Measurements from ENCODE around the gene IL3RA.
"Not testable (repeated sequence)": the region's sequence is repeated elsewhere in the genome, so short reads cannot be mapped to it uniquely, and the experiment has no call there.

Gene IL3RA

DNA sequence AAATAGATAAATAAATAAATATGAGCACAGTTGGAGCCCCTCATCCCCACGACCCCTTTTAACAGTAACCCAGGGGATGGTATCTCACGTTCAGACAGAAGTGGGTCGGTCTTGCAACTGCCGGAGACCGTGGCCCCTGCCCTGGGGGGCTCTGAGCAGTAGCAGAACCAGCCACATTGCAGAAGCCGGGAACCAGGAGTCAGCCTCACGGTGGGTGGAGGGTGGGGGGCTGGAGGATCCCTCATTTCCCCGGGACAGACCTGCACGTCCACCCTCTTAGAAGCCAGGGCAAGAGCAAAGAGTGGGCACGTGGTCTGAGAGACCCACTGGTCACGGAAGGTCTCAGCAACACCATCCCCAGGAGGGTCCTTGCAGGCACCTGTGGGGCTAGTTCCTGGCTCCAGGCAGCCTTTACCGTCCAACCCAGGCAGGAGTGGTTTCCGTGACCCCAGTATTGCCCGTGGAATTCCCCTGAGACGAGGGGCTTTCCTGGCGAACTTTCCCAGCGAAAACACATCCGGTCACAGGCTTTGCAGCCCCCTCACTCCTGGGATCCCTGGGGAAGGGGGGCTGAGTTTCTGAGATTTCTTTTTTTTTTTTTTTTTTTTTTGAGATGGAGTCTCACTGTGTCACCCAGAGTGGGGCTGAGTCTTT, 8.8 kb upstream of the IL3RA start:
- no peak overlapping the region; the same call in 1 of the 2 replicates for H3K4me3 ChIP-seq (ENCODE audit: low read length)
- H3K27me3 ChIP-seq (ENCODE audit: control insufficient read depth, insufficient read depth, low read length) = no peaks in the 10 kb centered on the region
- H3K36me3 ChIP-seq (ENCODE audit: control insufficient read depth, insufficient read depth, low read length) = no peaks in the 10 kb centered on the region
- H3K9me3 ChIP-seq (ENCODE audit: control insufficient read depth, insufficient read depth, low read length) = no peaks in the 10 kb centered on the region
- H3K27ac ChIP-seq (ENCODE audit: low read length) = no peak overlapping the region
- no peak for DNase-seq (ENCODE audit: low read depth, low spot score)
- no CpG with 5 or more reads among the region's 18 CpGs for WGBS (ENCODE audit: insufficient coverage, insufficient read length)
- no peaks in the 10 kb centered on the region for H3K4me1 ChIP-seq (ENCODE audit: control insufficient read depth, insufficient read depth, low read length)

DNA sequence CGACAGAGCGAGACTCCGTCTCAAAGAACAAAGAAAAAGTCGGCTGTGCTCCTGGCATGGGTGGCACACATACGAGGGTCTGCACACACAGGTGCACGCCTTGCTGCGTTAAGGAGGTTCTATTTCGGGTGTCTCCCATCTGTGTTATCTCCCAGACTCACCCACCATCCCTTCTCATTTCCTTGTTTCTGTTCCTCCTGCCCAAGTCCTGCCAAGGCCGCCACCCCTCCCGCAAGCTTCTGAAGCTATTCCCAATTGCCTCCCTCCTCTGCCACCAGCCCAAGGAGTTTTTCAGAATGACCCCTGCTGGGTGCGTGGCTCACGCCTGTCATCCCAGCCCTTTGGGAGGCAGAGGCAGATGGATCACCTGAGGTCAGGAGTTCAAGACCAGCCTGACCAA, 6.0 kb upstream of the IL3RA start:
- H3K9me3 ChIP-seq (ENCODE audit: control insufficient read depth, insufficient read depth, low read length) = no peaks in the 10 kb centered on the region
- no peaks in the 10 kb centered on the region for H3K27me3 ChIP-seq (ENCODE audit: control insufficient read depth, insufficient read depth, low read length)
- H3K4me3 ChIP-seq (ENCODE audit: low read length) = no peak overlapping the region
- H3K36me3 ChIP-seq (ENCODE audit: control insufficient read depth, insufficient read depth, low read length) = no peaks in the 10 kb centered on the region
- H3K27ac ChIP-seq (ENCODE audit: low read length) = no peak overlapping the region
- no peaks in the 10 kb centered on the region for H3K4me1 ChIP-seq (ENCODE audit: control insufficient read depth, insufficient read depth, low read length)
- no peak for DNase-seq (ENCODE audit: low read depth, low spot score)
- no CpG with 5 or more reads among the region's 12 CpGs for WGBS (ENCODE audit: insufficient coverage, insufficient read length)

DNA sequence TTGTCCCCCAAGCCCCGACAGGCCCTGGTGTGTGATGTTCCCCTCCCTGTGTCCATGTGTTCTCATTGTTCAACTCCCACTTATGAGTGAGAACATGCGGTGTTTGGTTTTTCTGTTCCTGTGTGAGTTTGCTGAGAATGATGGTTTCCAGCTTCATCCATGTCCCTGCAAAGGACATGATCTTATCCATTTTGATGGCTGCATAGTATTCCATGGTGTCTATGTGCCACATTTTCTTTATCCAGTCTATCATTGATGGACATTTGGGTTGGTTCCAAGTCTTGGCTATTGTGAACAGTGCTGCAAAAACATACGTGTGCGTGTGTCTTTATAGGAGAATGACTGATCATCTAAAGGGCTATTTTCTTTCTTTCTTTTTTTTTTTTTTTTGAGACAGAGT, 4.2 kb upstream of the IL3RA start:
- no CpG with 5 or more reads among the region's 4 CpGs for WGBS (ENCODE audit: insufficient coverage, insufficient read length)
- not testable (repeated sequence) for H3K27ac ChIP-seq (ENCODE audit: low read length); H3K9me3 ChIP-seq (ENCODE audit: control insufficient read depth, insufficient read depth, low read length); H3K36me3 ChIP-seq (ENCODE audit: control insufficient read depth, insufficient read depth, low read length); H3K4me3 ChIP-seq (ENCODE audit: low read length); H3K4me1 ChIP-seq (ENCODE audit: control insufficient read depth, insufficient read depth, low read length); H3K27me3 ChIP-seq (ENCODE audit: control insufficient read depth, insufficient read depth, low read length); DNase-seq (ENCODE audit: low read depth, low spot score)

DNA sequence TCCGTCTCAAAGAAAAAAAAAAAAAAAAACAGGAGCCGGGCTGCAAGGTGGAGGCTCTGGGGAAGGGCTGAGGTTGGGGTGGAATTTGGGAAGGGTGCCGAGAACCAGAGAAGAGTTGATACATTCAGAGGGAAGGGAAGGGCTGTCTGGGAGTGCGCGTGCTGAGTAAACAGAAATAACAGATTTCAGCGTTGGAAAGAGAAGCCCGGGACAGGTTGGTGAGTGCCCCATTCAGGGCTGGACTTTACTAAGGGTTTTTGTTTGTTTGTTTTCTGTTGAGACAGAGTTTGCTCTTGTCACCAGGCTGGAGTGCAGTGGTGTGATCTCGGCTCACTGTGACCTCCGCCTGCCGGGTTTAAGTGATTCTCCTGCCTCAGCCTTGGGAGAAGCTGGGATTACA, 1.7 kb upstream of the IL3RA start:
- no CpG with 5 or more reads among the region's 10 CpGs for whole genome bisulfite sequencing (ENCODE audit: insufficient coverage, insufficient read length)
- H3K4me3 ChIP-seq (ENCODE audit: low read length) = no peak overlapping the region
- no peak for DNase-seq (ENCODE audit: low read depth, low spot score)
- H3K36me3 ChIP-seq (ENCODE audit: control insufficient read depth, insufficient read depth, low read length) = no peaks in the 10 kb centered on the region
- H3K4me1 ChIP-seq (ENCODE audit: control insufficient read depth, insufficient read depth, low read length) = no peaks in the 10 kb centered on the region
- no peaks in the 10 kb centered on the region for H3K9me3 ChIP-seq (ENCODE audit: control insufficient read depth, insufficient read depth, low read length)
- no peaks in the 10 kb centered on the region for H3K27me3 ChIP-seq (ENCODE audit: control insufficient read depth, insufficient read depth, low read length)
- no peak overlapping the region for H3K27ac ChIP-seq (ENCODE audit: low read length)

DNA sequence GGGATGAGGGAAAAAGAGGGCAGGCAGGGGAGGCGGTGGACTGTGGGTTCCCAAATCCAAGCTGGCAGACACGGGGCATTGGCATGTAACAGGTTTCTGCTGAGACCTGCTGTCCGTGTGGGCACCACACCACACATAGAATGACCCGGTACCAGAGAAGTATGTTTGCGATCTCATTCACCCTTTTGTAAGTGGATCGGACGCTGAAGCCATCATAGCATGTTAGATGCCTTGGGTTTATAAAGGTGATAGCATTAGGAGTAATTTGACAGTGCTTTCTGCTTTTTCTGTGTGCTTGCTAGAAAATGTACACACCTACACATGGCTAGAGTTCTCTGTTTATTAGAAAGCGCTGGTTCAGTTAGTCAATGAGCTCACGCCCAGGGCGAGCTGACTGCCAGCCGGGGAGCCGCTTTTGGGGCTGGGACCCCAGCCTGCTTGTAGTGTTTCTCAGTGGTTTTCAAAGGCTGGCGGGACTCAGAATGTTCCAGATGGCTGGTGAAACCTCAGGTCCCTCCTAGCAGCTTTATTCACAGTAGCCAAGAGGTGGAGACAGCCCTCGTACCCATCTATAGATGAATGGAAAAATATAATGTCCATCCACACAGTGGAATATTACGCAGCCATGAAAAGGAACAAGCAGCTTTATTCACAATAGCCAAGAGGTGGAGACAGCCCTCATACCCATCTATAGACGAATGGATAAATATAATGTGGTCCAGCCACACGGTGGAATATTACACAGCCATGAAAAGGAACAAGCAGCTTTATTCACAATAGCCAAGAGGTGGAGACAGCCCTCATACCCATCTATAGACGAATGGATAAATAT, 579 bp downstream of the IL3RA start:
- no peaks in the 10 kb centered on the region for H3K9me3 ChIP-seq (ENCODE audit: control insufficient read depth, insufficient read depth, low read length)
- H3K27ac ChIP-seq (ENCODE audit: low read length) = no peak overlapping the region
- no peak for DNase-seq (ENCODE audit: low read depth, low spot score)
- H3K4me3 ChIP-seq (ENCODE audit: low read length) = no peak overlapping the region
- no peaks in the 10 kb centered on the region for H3K27me3 ChIP-seq (ENCODE audit: control insufficient read depth, insufficient read depth, low read length)
- H3K4me1 ChIP-seq (ENCODE audit: control insufficient read depth, insufficient read depth, low read length) = no peaks in the 10 kb centered on the region
- no CpG with 5 or more reads among the region's 18 CpGs for WGBS (ENCODE audit: insufficient coverage, insufficient read length)
- H3K36me3 ChIP-seq (ENCODE audit: control insufficient read depth, insufficient read depth, low read length) = no peaks in the 10 kb centered on the region

DNA sequence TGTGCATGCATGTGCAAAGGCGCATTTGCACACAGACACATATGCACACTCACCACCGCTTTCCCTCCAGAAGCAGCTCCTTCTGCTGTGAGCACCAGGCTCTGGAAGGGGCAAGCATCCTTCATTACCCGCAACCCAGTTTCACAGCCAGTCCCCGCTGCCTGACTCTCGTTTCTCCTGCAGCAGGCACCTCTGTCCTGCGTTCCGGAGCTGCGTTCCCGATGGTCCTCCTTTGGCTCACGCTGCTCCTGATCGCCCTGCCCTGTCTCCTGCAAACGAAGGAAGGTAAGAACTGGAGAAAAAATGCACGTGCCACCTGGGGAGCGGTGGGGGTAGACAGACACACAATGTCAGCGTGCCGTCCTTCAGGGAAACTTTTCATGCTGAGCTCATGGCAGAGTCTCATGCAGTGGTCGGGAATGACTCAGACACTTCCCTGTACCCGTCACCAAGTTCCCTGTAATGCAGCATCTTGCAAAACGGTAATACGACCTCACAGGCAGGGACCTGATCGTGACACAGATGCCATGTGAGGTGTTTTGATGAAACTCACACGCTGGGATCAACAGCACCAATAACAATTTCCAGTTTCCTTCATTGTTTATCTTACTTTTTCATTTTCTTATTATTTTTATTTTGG, 5.1 kb downstream of the IL3RA start:
- Histone ChIP-seq H3K36me3 (ENCODE audit: control insufficient read depth, insufficient read depth, low read length) (no peaks in the 10 kb centered on the region), H3K4me1 (ENCODE audit: control insufficient read depth, insufficient read depth, low read length) (no peaks in the 10 kb centered on the region), H3K27ac (ENCODE audit: low read length) (no peak overlapping the region), H3K27me3 (ENCODE audit: control insufficient read depth, insufficient read depth, low read length) (no peaks in the 10 kb centered on the region), H3K9me3 (ENCODE audit: control insufficient read depth, insufficient read depth, low read length) (no peaks in the 10 kb centered on the region), H3K4me3 (ENCODE audit: low read length) (no peak overlapping the region)
- no peak for DNase-seq (ENCODE audit: low read depth, low spot score)
- no CpG with 5 or more reads among the region's 22 CpGs for WGBS (ENCODE audit: insufficient coverage, insufficient read length)

GRCh38 chrX:1349606-1350005, 13.0 kb downstream of the IL3RA start:
- no CpG with 5 or more reads among the region's 15 CpGs for WGBS (ENCODE audit: insufficient coverage, insufficient read length)
- H3K9me3 ChIP-seq (ENCODE audit: control insufficient read depth, insufficient read depth, low read length); H3K36me3 ChIP-seq (ENCODE audit: control insufficient read depth, insufficient read depth, low read length); H3K27me3 ChIP-seq (ENCODE audit: control insufficient read depth, insufficient read depth, low read length); H3K4me1 ChIP-seq (ENCODE audit: control insufficient read depth, insufficient read depth, low read length); H3K27ac ChIP-seq (ENCODE audit: low read length); H3K4me3 ChIP-seq (ENCODE audit: low read length); DNase-seq (ENCODE audit: low read depth, low spot score): not testable (repeated sequence)

GRCh38 chrX:1351981-1352714, 15.6 kb downstream of the IL3RA start:
- no peak for DNase-seq (ENCODE audit: low read depth, low spot score)
- no peaks in the 10 kb centered on the region for H3K27me3 ChIP-seq (ENCODE audit: control insufficient read depth, insufficient read depth, low read length)
- no peak overlapping the region for H3K4me3 ChIP-seq (ENCODE audit: low read length)
- no peaks in the 10 kb centered on the region for H3K9me3 ChIP-seq (ENCODE audit: control insufficient read depth, insufficient read depth, low read length)
- no CpG with 5 or more reads among the region's 49 CpGs for WGBS (ENCODE audit: insufficient coverage, insufficient read length)
- H3K27ac ChIP-seq (ENCODE audit: low read length) = no peak overlapping the region
- H3K4me1 ChIP-seq (ENCODE audit: control insufficient read depth, insufficient read depth, low read length) = peaks cover 5% of the 10 kb centered on the region
- no peaks in the 10 kb centered on the region for H3K36me3 ChIP-seq (ENCODE audit: control insufficient read depth, insufficient read depth, low read length)

DNA sequence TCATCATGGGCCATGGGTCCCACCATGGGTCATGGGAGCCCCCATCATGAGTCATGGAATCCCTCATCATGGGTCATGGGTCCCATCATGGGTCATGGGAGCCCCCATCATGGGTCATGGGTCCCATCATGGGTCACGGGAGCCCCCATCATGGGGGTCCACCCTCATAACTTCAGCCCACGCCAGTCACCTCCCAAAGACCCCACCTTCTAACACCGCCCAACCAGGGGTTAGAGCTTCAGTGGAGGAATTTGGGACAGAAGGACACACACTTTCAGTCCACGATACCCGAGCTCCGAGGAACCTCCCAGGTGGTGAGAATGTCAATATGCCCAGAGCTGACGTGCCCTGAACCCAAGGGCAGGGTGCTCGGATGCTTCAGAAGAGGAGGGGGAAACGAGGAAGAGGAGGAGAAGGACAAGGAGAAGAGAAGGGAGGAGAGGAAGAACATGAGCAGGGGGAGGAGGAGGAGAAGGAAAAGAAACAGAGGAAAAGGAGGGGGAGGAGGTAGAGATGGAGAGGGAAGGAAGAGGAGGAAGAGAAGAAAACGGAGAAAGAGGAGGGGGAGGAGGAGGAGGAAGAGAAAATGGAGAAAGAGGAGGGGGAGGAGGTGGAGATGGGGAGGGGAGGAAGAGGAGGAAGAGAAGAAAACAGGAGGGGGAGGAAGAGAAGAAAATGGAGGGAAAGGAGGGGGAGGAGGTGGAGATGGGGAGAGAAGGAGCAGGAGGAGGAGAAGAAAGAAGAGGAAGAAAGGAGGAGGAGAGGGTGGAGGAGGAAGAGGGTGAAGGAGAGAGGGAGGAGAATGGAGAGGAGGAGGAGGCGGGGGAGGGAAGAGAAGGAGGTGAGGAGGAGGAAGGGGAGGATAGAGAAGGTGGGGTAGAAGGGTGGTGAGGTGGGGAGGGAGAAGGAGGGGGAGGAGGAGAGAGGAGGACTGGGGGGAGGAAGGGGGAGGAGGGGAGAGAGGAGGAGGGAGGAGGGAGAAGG, 17.7 kb downstream of the IL3RA start:
- Histone ChIP-seq H3K36me3 (ENCODE audit: control insufficient read depth, insufficient read depth, low read length) (no peaks in the 10 kb centered on the region), H3K27me3 (ENCODE audit: control insufficient read depth, insufficient read depth, low read length) (no peaks in the 10 kb centered on the region), H3K27ac (ENCODE audit: low read length) (no peak overlapping the region), H3K4me1 (ENCODE audit: control insufficient read depth, insufficient read depth, low read length) (peaks cover 6% of the 10 kb centered on the region), H3K9me3 (ENCODE audit: control insufficient read depth, insufficient read depth, low read length) (no peaks in the 10 kb centered on the region), H3K4me3 (ENCODE audit: low read length) (no peak overlapping the region)
- 89% methylated on average over 2 of the region's 11 CpGs for WGBS (ENCODE audit: insufficient coverage, insufficient read length)
- DNase-seq (ENCODE audit: low read depth, low spot score) = no peak

Data from iPS DF 6.9 (cell line).